Hematopoietic multipotent progenitor cell treated with erythropoietin and hydrocortisone succinate and interleukin-3 and kit ligand, for 15 days (in vitro differentiated cells): Measurements from ENCODE around the gene ASAP3.
A peak's percentile ranks its signal among the peaks of the same experiment; 100 is the strongest.

Experiments
- DNase-seq: peaks from one replicate; pipeline ENCODE4 v3.0.0-alpha.2; 2015; ENCODE audit warnings: low spot score

Gene ASAP3

DNA sequence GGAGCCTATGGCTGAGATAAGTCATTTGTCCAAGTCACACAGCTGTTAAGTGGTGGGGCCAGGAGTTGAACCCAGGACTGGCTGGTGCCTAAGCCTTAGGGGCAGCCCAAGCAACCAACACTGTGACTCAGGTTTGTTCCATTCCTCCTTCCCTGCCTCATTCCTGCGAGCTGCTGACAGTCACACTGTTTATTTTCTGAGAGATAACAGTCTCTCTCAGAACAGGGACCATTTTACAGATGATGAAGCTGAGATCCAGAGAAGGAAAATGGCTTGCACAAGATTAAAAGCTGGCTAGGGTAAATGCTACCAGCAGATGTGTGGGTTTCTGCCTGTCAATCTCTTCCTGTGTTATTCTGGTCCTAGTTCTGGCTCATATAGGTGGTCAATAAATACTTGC is 35.1 kb downstream of the ASAP3 start:
- DNase-seq = no peak

GRCh38 chr1:23446661-23447310 is 37.2 kb downstream of the ASAP3 start:
- DNase-seq = no peak

DNA sequence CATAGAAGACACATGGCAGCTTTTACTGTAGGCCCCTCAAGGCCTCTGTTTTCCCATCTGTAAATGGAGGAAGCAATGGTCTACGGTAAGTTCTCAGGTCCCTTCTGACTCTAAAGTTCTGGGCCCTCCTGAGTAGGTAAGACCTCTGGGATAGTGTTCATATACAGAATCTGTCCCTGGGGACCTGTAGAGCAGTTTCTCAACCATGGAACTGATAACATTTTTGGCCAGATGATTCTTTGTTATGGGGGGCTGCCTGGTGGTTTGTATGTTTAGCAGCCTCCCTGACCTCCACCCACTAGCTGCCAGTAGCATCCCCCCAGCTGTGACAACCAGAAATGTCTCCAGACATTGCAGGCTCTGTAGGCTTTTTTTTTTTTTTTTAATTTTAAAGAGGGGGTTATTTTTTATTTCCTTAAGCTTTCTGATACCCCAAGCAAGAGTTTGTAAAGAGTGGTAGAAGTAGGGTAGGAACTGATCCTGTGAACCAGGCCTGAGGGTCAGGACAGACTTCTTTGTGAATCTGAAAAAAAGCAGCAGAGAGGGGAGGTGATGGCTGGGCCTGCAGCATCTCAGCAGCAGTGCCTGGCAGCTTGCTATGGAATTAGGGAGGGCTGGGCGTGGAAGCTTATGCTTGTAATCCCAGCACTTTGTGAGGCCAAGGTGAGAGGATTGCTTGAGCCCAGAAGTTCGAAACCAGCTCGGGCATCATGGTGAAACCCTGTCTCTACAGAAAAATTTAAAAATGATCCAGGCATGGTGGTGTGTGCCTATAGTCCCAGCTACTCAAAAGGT is 39.2 kb downstream of the ASAP3 start:
- DNase-seq = no peak

DNA sequence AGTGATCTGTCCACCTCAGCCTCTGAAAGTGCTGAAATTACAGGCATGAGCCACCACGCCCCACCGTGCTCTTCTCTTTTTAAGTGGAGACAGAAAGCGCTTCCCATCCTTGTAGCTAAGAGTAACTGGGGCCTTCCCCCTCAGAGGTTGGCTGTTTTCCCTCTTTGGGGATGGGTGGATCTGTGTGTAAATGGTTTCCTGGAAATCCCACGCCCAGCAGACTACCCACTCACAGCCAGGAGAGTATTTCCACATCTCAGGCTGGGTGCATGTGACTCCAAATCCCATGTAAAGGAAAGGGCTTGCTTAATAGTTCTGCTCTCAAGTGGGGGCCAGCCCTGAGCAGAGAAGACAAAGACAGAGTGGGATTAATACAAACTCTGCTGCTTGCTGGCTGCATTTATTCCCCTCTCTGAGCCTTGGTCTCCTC is 39.9 kb downstream of the ASAP3 start:
- DNase-seq = no peak

GRCh38 chr1:23442751-23443150 is 41.2 kb downstream of the ASAP3 start:
- no peak for DNase-seq

DNA sequence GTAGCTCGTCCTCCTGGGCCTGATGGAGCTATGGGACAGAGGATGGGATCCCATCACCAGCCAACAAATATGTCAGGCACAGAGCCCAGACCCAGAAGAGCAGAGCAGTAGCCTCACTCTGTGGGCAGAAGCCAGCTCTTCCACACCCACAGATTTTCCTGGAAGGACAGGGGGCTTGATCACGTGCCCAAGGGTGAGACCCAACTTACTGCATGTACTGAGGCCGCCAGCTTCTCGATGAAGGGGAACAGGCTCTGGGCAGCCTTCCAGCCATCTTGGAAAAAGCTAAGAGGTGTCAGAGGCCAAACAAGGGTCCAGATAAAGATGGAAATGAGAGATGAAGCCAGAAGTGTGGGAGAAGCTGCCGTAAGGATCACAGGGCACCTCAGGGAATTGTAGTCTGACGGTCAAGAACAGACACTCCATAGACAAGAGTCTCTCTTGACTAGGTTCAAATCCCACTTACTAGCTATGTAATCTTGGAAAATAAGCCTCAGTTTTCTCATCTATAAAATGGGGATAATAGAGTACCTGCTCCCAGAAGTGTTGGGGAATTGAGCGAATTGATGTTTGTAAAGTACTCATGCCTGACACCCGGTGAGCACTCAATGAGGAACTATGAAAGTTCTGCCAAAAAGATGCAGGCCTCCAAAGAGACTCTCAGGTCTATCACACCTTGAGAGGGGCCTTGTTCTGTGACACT is 42.4 kb downstream of the ASAP3 start:
- DNase-seq = no peak

DNA sequence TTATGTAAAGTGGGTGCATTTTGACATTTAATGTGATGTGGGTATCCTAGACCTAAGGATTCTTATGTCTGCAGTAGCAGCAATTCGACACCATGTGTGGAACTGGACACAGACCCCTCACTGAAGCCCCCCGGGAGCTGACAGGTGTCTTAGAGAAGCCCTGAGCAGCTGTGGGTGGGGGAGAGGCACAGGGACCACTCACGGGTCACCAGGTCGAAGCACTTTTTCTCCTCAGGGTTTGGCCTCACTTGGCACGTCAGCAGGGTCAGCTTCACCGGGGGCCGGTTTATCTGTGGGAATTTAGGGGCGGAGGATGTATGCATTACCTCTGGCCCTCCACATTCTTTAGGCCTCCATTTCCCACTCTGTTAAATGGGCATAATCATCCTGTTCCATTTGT is 45.4 kb downstream of the ASAP3 start:
- no peak for DNase-seq

- no peak for DNase-seq
Measured at GRCh38 chr1:23437355-23437664, 46.7 kb downstream of the ASAP3 start.

DNA sequence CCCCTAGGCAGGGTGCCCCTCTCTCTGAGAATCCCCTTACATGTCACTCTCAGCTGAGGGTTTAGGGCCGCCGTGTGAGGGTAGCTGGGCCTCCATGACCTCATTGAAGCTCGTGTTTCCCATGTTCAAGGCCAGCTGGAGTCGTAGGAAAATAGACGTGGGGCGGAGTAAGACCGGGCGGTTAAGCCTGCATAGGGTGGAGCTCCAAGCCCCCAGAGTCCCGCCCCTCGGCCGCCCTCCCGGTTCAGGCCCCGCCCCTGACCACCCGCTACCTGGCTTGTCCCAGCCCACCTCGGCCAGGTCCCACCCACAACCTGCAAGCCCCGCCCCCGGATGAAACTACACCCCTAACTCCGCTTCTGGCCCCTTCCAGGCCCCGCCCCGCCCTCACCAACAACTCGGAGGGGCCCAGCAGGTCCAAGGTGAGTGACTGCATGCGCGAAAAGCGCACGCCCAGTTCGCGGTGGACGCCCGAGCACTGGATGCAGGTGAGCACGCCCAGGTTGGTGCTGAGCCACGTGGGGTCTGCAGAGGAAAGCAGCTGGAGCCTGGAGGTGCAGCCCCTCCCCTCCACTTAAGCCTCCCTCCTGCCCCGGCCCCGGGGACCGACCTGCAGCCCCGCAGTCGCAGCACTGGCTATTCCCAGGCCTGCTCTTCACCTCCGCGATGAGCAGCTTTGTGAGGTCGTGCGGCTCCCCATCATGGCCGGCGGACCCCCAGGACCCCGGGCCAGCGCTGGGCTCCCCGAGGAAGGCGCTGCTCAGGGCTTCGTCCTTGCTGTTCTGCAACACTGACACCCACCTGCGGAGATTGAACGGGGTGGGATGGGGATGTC is 47.2 kb downstream of the ASAP3 start:
- DNase-seq = peak; percentile 16

GRCh38 chr1:23434260-23434775 is 49.7 kb downstream of the ASAP3 start:
- no peak for DNase-seq

- DNase-seq = no peak
Measured at GRCh38 chr1:23433122-23433521, 50.9 kb downstream of the ASAP3 start.

DNA sequence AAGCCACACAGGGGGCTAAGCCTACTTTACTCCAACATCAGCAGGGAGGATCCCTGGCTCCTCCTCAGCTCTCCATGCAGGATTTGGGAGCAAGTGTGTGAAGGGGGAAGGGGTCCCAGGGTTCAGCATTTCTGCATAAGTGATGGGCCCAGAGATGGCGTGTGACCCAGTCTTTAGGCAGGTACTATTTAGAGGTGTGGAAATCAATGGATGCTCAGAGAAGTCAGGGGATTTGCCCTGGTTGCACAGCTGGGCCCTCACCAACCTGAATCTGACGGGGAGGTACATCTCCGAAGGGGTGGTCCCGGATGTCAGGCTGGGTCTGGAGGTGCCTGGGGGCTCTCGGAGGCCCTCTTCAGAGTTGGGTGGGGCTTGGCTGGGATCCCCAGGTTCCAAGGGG is 52.5 kb downstream of the ASAP3 start:
- DNase-seq = no peak

DNA sequence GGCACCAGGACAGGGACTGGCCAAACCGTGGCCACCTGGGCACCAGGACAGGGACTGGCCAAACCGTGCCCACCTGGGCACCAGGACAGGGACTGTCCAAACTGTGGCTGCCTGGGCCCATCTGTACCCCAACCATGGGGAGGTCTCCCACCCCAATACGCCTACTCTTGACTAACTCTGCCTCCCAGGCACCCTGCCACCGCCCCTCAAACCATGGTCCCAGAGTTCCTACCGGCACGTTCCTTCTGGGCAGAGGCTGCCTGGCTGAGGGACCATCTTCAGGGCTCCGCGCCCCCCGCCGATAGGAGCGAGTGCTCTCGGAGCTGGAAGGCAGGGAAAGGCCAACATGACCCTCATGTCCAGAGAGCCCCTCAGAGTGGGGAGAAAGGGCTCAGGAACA is 53.2 kb downstream of the ASAP3 start:
- no peak for DNase-seq

- DNase-seq = no peak
Measured at GRCh38 chr1:23428136-23428905, 55.7 kb downstream of the ASAP3 start.

GRCh38 chr1:23427550-23427949 is 56.4 kb downstream of the ASAP3 start:
- no peak for DNase-seq

DNA sequence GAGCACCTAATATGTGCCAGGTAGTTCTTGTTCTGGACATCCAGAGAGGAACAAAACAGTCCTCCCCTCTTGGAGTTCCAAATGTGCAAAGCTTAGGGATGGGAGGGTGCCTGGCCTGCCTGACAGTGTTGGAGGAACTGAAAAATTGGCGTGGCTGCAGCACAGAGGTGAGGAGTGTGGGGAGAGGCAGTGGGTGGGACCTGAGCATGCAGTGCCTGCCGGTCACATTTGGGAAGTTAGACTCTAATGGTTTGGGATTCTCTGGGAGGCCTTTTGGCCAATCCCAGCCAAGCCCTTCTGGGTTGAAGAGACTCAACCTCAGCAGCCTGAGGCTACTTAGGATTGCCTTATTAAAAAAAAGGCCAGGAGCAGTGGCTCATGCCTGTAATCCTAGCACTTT is 57.2 kb downstream of the ASAP3 start:
- DNase-seq = no peak

GRCh38 chr1:23425193-23425494 is 58.8 kb downstream of the ASAP3 start:
- DNase-seq = no peak

DNA sequence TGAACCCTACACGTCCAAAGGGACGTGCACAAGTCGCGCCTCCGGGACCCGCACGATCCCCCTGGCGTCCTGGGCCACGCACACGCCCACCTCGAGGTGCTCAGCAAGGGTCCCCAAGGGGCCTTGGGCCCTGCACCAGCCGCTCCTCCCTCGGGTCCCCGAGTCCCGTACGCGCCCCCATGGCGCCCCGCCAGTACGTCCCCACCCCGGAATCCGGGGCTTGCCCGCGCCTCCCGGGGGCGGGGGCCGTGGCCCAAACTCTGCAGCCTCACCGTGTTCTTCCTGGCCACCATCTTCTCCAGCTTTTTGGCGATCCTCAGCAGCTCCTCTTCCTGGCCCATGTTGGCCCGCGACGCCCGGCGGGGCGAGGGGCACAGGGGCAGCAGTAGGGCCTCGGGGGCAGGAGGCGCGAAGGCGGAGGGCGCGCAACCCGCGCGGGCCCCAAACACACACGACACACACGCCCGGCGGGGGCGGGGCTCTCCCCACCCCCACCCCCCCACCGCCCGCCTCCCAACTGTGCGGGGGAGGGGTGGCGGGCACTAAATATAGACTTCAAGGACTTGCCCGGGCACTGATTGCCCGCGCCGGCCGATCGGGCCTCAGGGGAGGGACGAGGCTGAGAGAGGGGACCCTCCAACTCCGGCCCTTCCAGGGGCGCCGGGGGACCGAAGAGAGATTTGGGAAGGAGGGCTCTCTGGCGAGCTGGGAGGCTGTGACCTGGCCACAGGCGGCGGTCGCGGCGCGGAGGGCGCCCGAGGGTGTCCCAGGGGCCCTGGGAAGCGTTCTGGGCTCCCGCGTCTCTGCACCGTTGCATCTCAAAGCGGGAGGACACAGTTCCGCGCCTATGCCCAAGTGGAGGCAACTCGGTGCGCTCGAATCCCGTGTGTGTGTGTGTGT is 59.4 kb downstream of the ASAP3 start, which contains the start of gene TCEA3:
Gene TCEA3, minus strand, starts transcription at position 456 of the 900 bp plus-strand sequence. Its CDS starts 115 bp downstream, at position 341.
- no peak for DNase-seq

DNA sequence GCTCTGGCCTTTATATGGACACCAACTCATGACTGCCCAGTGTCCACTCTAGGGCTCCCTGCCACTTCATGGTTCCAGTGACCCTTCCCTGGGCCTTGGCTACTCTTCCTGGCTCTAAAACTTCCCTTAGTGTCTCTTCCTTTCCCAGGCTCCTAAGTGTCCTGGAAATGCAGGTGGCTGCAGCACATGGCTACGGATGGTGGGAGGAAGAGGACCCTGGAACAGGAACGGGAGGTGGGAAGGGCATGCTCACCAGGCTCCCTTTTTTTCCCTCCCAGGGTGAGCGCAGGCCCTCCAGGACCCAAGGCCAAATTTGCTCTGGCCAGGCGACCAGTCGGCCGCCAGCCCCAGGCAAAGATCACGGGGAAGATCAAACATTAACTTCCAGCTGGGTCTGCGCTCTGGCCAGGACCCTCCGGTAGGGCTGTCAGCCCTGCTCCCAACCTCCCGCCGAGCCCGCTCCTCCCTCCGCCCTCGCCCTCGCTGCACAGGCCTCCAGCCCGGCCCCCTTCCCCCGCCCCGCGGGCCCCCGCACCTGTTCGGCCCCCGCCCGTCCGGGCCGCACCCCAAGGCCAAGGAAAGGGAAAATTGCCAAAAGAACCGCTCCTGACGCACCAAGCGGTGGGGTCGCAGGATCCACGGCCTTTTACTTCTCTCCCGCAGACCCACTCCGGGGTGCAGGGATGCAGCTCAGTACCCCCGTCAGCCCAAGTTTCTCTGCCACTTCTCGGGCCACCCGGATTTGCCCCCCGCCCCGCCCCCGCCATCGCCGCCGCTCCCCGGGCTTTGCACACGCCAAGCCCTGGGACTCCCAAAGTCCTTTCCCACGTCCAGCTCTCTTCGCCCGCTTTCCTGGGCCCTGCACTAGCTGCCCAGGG is 60.3 kb downstream of the ASAP3 start:
- no peak for DNase-seq
